Astrocyte (in vitro differentiated cells and primary cell): ENCODE measurements around the gene LRTM2. TPM values are rescaled to one million over a fixed set of nuclear protein-coding genes. Genes with fewer than 3 reads are reported as not detected.

Experiments used
- DNase-seq: peaks from one replicate; pipeline ENCODE4 v3.0.0-alpha.2; 2010; ENCODE audit warnings: low read depth
- FAIRE-seq: peaks from 2 replicates; lab custom pipeline; 2011; peaks lifted over from hg19 to GRCh38; lab: Jason Lieb, UNC
- H2AFZ ChIP-seq: 2 replicates; pipeline ENCODE4 v1.6.0; 2012; ENCODE audit warnings: low read depth, low read length, inconsistent platforms
- H3K27ac ChIP-seq: 2 replicates; pipeline ENCODE4 v1.5.1; 2011; ENCODE audit warnings: low read depth, low read length, inconsistent platforms
- H3K27me3 ChIP-seq: 2 replicates; pipeline ENCODE4 v1.6.0; 2011; ENCODE audit warnings: low read length, inconsistent platforms; ENCODE audit not compliant: insufficient read depth
- H3K36me3 ChIP-seq: 2 replicates; pipeline ENCODE4 v1.5.1; 2011; ENCODE audit warnings: low read length, inconsistent platforms; ENCODE audit not compliant: insufficient read depth
- H3K4me1 ChIP-seq: 2 replicates; pipeline ENCODE4 v1.5.1; 2011; ENCODE audit warnings: low read length, inconsistent platforms; ENCODE audit not compliant: insufficient read depth
- H3K4me2 ChIP-seq: 2 replicates; pipeline ENCODE4 v1.6.0; 2012; ENCODE audit warnings: low read length, inconsistent platforms
- H3K4me3 ChIP-seq: 2 replicates; pipeline ENCODE4 v1.5.1; 2011; ENCODE audit warnings: low read depth, mild to moderate bottlenecking, low read length, inconsistent platforms; ENCODE audit not compliant: insufficient read depth
- H3K79me2 ChIP-seq: 2 replicates; pipeline ENCODE4 v1.6.0; 2012; ENCODE audit warnings: mild to moderate bottlenecking, low read length, inconsistent platforms; ENCODE audit not compliant: insufficient read depth
- H3K9ac ChIP-seq: 2 replicates; pipeline ENCODE4 v1.6.0; 2012; ENCODE audit warnings: mild to moderate bottlenecking, low read length, inconsistent platforms
- H3K9me3 ChIP-seq: 2 replicates; pipeline ENCODE4 v1.5.1; 2012; ENCODE audit warnings: low read depth, mild to moderate bottlenecking, low read length, inconsistent platforms; ENCODE audit not compliant: insufficient read depth
- H4K20me1 ChIP-seq: 2 replicates; pipeline ENCODE4 v1.6.0; 2012; ENCODE audit warnings: low read length, inconsistent platforms; ENCODE audit not compliant: insufficient read depth
- H3K27ac Mint-ChIP-seq: one replicate; pipeline ENCODE4 v1.8.0; 2021; ENCODE audit warnings: mild to moderate bottlenecking, mixed read lengths; ENCODE audit not compliant: unreplicated experiment
- H3K27me3 Mint-ChIP-seq: one replicate; pipeline ENCODE4 v1.8.0; 2021; ENCODE audit warnings: low read depth, mixed read lengths; ENCODE audit not compliant: unreplicated experiment
- H3K36me3 Mint-ChIP-seq: one replicate; pipeline ENCODE4 v1.8.0; 2021; ENCODE audit warnings: low read depth, mixed read lengths; ENCODE audit not compliant: unreplicated experiment
- H3K4me1 Mint-ChIP-seq: one replicate; pipeline ENCODE4 v1.8.0; 2021; ENCODE audit warnings: low read depth, mixed read lengths; ENCODE audit not compliant: unreplicated experiment
- H3K4me3 Mint-ChIP-seq: one replicate; pipeline ENCODE4 v1.8.0; 2021; ENCODE audit warnings: mild to moderate bottlenecking, moderate library complexity, mixed read lengths; ENCODE audit not compliant: unreplicated experiment
- H3K9me3 Mint-ChIP-seq: one replicate; pipeline ENCODE4 v1.8.0; 2021; ENCODE audit warnings: mild to moderate bottlenecking, mixed read lengths; ENCODE audit not compliant: unreplicated experiment
- CTCF ChIP-seq: IDR thresholded peaks from 2 replicates; pipeline ENCODE4 v1.5.1; 2011; ENCODE audit warnings: low read depth, mild to moderate bottlenecking, inconsistent platforms, low read length, moderate library complexity; ENCODE audit not compliant: insufficient read depth
- EZH2 ChIP-seq: IDR thresholded peaks from 2 replicates; pipeline ENCODE4 v1.6.1; 2012; ENCODE audit warnings: mild to moderate bottlenecking, low read length, inconsistent platforms; ENCODE audit not compliant: insufficient read depth
- total RNA-seq: library from RNA; stranded (reverse); gene quantifications from 2 replicates; pipeline ENCODE4 v1.2.1, GENCODE V29; 2021

The LRTM2 gene
- total RNA-seq, 1 donor from 2014 or later, result not detected

DNA sequence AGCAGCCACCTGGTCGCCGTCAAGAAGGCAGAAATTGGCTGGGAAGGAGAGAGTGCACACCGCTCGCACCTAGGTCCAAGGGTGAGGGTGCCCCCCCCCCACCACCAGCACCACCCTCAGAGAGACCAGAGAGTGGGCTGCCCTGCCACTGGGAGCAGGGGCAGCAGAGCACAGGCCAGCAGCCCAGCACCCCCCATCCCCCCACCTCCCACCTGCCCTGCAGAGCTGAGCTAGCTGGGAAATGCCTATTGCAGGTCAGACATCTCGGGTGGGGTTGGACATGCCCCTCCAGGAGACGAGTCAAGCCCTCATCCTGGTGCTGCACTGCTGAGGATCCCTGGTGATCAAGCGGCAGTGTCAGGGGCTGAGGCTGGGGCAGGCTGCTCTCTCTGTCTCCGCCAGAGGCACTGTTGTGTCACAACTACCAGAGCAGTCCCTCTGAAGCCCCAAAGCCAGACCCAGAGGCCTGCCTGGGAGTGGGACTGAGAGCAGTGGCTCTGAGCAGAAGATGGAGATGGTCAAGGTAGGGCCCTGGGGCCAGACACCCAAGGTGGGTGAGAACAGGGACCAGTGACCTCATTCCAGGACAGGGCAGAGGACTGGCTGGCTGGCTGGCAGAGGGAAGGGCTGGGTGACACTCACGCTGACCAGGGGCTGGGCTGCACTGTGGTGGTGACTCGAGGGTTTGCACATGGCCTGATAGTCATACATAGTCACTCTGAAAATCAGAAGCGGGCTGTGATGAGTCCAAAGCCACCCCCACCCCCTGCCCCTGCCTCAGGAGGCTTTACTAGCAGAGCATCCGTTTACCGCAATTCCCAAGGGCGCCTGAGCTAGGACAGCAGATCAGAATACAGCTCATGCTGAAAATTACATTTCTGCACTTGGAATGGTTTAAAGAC is 19.7 kb upstream of the LRTM2 start:
- Mint-ChIP-seq H3K27me3 (peaks cover 5% of the 10 kb centered on the region), H3K4me1 (no peaks in the 10 kb centered on the region), H3K4me3 (no peak overlapping the region), H3K27ac (no peak overlapping the region), H3K9me3 (peaks cover 2% of the 10 kb centered on the region), H3K36me3 (no peaks in the 10 kb centered on the region)
- H3K4me2 ChIP-seq, result no peak overlapping the region
- no peaks in the 10 kb centered on the region for H3K9me3 ChIP-seq
- H3K9ac ChIP-seq, result no peak overlapping the region
- H3K79me2 ChIP-seq, result no peaks in the 10 kb centered on the region
- no peaks in the 10 kb centered on the region for H3K36me3 ChIP-seq
- DNase-seq (no peak), FAIRE-seq (no peak)
- peaks cover 9% of the 10 kb centered on the region for H3K4me1 ChIP-seq
- H3K27me3 ChIP-seq, result no peaks in the 10 kb centered on the region
- no peak overlapping the region for H3K27ac ChIP-seq
- no peak overlapping the region for H3K4me3 ChIP-seq
- H2AFZ ChIP-seq, result no peak overlapping the region
- H4K20me1 ChIP-seq, result no peaks in the 10 kb centered on the region
- TF ChIP-seq CTCF, result no peak
- no peak for TF ChIP-seq EZH2

DNA sequence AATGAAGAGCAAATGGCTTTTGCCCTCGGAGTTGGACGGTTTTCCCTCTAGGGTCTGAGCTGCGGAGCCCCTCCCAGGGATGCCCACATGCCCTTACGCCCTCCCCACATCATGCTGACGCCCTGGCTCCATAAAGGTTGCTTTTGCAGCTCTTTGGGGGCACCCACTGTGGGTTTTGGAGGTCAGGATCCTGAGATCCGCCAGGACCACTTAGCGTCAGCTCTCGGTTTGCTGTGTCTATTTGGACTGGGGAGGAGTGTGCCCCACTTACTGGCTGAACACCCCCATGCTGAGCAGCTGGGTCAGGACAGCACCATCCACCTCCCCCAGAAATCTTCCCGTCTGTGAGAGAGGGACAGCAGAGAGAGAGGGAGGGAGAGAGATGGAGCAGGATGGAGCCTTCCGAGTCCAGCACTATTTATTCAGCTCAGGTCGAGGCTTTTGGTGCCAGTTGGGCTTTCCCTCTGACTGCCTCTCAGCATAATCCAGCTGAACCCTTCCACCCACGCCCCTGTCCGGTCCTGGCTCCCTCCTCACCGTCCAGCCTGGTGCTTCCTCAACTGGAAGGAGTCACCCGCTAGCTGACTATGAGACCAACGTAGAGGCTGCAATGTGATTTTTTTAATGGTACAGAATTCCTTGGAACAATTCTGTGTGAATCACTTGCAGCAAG is 18.9 kb upstream of the LRTM2 start:
- peaks cover 6% of the 10 kb centered on the region for H3K4me1 ChIP-seq
- FAIRE-seq (no peak), DNase-seq (peak; percentile 66)
- no peak overlapping the region for H3K4me3 Mint-ChIP-seq
- H3K4me3 ChIP-seq, result no peak overlapping the region
- H2AFZ ChIP-seq, result no peak overlapping the region
- no peaks in the 10 kb centered on the region for H3K4me1 Mint-ChIP-seq
- no peak overlapping the region for H3K4me2 ChIP-seq
- peaks cover 5% of the 10 kb centered on the region for H3K27me3 Mint-ChIP-seq
- H3K27me3 ChIP-seq, result no peaks in the 10 kb centered on the region
- no peaks in the 10 kb centered on the region for H3K36me3 Mint-ChIP-seq
- H3K79me2 ChIP-seq, result no peaks in the 10 kb centered on the region
- TF ChIP-seq EZH2, result no peak
- H3K9ac ChIP-seq, result no peak overlapping the region
- peaks cover 2% of the 10 kb centered on the region for H3K9me3 Mint-ChIP-seq
- no peaks in the 10 kb centered on the region for H3K36me3 ChIP-seq
- H3K27ac Mint-ChIP-seq, result no peak overlapping the region
- H3K9me3 ChIP-seq, result no peaks in the 10 kb centered on the region
- H4K20me1 ChIP-seq, result no peaks in the 10 kb centered on the region
- H3K27ac ChIP-seq, result no peak overlapping the region

- Histone ChIP-seq H4K20me1 (no peaks in the 10 kb centered on the region), H3K27me3 (no peaks in the 10 kb centered on the region), H2AFZ (peak overlapping the region; percentile 91), H3K4me2 (no peak overlapping the region), H3K36me3 (no peaks in the 10 kb centered on the region), H3K9ac (no peak overlapping the region), H3K27ac (no peak overlapping the region), H3K9me3 (no peaks in the 10 kb centered on the region), H3K79me2 (no peaks in the 10 kb centered on the region), H3K4me3 (no peak overlapping the region), H3K4me1 (no peaks in the 10 kb centered on the region)
- Mint-ChIP-seq H3K27ac (no peak overlapping the region), H3K4me1 (no peaks in the 10 kb centered on the region), H3K36me3 (no peaks in the 10 kb centered on the region), H3K27me3 (peaks cover 2% of the 10 kb centered on the region), H3K4me3 (no peak overlapping the region), H3K9me3 (peaks cover 2% of the 10 kb centered on the region)
- no peak for DNase-seq
- FAIRE-seq, result no peak
- TF ChIP-seq EZH2 (no peak), CTCF (no peak)
Observed at GRCh38 chr12:1803736-1804135, 16.6 kb upstream of the LRTM2 start.
